GM19372 (cell line): ENCODE results near the gene LENG8.
"Not testable (repeated sequence)": the region's sequence is repeated elsewhere in the genome, so short reads cannot be mapped to it uniquely, and the experiment has no call there.

Source experiments
- ATAC-seq: cut with Tn5 transposase; IDR thresholded peaks from one replicate; pipeline ENCODE4 v1.9.1; 2021; ENCODE audit warnings: mild to moderate bottlenecking, low read depth, moderate library complexity; ENCODE audit not compliant: unreplicated experiment

The LENG8 gene

DNA sequence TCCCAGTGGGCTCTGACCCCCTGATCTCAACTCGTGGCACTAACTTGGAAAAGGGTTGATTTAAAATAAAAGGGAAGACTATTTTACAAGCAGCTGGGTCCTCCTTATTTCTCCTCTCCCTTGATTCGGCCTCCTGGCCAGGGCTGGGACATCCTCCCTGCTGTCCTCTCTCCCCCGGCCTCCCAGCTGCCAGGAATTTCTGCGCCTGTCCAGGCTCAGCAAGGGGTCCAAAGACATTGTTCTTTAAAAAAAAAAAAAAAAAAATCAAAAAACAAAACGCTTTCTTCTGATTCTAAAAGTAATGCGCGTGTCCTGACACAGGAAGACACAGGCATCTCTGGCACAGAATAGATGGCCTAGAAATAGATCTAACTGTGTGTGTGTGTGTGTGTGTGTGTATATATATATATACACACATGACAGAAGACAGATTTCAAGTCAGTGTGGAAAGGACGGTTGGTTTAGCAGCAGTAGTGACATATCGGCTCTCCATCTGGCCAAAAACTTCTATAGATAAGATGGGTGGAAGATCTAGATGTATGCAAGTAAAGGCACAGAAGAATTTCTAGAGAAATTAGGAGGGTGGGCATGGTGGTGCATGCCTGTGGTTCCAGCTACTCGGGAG, 12.3 kb upstream of the LENG8 start:
- ATAC-seq, result no peak

DNA sequence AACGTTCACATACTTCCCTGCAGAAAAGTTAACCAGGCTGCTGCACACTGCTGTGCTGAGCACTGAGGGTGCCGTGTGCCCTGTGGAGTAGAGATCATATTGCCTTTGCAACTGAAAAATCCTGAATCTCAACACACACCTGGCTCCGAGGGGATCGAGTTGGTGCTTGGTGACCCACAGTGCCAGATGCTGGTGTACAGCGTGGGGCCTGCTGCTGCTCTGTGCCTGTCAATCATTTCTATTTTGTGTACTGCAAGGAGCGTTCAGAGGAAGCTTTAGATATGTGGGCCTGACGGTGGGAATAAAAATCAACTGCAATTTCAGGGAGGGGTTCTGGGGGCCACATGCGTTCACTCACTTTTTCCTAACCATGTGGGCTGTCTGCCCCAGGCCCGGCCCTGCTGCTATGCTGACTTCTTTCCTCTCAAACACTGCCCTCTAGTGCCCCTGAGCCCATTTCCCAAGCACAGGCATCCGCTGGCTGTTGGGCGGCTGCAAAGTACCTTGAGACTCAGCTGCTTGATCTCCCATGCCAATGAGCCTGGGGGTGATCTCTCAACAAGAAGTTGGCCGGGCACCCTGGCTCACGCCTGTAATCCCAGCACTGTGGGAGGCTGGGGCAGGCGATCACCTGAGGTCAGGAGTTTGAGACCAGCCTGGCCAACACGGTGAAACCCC, 9.7 kb upstream of the LENG8 start:
- ATAC-seq, result no peak

DNA sequence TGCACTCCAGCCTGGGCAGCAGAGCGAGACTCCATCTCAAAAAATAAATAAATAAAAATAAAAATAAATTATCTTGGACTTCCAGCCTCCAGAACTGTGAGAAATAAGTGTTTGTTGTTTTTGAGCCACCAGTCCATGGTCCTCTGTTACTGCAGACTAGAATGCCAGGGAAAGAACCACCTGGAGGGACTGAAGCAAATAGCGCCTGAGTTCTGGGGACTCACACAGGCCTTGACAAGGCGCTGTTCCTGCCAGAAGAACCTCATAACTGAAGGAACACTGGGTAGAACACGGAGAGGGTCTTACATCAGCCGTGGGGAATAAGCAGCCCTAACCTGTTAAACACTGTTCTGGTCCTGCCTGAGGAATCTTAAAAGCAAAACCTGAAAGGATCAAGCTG, 8.4 kb upstream of the LENG8 start:
- no peak for ATAC-seq

DNA sequence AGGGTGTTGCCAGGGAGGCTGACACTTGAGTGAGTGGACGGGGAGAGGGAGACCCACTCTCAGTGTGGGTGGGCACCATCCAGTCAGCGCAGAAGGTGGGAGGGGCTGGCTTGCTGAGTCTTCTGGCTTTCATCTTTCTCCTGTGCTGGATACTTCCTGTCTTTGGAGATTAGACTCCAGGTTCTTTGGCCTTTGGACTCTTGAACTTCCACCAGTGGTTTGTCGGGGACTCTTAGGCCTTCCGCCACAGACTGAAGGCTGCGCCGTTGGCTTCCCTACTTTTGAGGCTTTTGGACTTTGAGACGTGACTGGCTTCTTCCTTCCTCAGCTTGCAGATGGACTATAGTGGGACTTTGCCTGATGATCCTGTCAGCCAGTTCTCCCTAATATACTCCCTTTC, 4.3 kb upstream of the LENG8 start:
- ATAC-seq, result no peak

DNA sequence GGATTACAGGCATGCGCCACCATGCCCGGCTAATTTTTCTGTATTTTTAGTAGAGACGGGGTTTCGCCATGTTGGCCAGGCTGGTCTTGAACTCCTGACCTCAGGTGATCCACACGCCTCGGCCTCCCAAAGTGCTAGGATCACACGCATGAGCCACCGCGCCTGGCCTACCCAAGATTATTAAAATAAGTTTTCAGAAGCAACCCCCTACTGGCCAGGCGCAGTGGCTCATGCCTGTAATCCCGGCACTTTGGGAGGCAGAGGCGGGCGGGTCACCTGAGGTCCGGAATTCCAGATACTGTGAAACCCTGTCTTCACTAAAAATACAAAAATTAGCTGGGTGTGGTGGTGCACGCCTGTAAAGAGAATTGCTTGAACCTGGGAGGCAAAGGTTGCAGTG, 2.6 kb upstream of the LENG8 start:
- not testable (repeated sequence) for ATAC-seq

DNA sequence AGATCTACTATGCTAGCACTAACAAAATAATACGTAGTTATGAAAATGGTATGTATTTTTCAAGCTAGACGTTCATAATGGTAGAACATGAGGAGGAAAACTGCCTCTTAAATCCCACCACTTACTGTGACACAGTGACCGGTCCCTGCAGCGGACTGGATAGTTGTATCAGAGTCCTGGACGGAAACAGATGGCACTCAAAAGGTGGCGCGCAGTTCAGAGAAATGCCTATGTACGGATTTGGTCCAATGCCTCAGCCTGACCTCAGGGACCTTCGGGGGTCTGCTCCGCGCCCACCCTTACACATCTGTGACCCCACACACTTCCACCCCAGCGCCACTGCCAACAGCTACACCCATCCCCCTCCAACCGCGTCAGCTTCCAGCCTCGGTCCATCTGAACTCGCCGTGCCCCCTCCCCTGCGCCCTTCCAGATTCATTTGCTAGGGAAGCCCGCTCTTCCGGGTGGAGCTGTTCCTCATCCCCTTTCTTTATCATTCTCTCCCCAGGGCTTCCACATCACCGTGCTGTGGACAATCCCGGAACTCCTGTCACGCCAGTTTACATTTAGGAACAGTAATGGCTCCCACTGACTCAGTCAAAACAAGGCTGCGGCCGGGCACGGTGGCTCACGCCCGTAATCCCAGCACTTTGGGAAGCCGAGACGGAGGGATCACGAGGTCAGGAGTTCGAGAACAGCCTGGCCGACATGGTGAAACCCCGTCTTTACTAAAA, 792 bp upstream of the LENG8 start:
- ATAC-seq, result no peak

DNA sequence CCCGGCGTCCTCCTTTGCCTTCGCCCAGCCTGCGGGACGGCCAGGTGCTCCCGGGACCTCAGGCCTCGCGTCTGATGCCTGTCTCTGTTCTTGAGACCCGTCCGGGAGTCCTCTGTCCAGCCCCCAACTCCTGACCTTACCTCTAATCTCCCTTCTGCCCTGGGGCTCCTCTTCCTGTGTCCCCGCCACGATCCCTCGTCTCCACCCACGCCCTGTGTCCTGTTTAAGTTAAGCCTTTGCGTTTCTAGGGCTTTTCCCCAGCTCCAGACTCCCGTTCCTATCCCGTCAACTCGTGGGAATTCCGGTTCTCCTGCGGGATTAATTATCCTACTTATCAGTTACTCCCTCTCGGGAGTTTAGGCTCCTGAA, 686 bp downstream of the LENG8 start:
- no peak for ATAC-seq

DNA sequence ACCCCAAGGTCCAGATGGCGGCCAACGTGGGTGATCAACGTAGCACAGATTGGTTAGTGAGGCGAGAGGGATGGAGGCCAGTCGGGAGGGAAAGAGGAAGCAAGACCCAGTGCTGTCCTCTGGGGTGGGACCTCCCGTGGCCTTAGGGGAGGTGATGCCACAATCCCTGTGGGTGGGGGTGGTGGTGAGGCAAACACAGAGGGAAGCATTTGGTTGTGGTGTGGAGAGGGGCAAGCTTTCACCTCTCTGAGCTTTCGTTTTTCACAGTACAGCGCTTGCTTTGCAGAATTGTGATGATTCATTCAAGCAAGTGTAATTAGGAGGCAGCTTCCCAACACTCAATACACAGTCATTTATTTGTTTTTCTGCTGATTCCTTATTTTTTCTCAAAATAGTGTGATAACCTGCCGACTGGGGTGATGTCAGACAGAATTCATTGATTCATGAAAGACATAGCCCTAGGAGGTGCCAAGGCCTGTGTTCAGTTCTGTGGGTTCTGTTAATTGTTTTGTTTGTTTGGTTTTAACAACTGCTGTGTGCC, 2.4 kb downstream of the LENG8 start:
- no peak for ATAC-seq

DNA sequence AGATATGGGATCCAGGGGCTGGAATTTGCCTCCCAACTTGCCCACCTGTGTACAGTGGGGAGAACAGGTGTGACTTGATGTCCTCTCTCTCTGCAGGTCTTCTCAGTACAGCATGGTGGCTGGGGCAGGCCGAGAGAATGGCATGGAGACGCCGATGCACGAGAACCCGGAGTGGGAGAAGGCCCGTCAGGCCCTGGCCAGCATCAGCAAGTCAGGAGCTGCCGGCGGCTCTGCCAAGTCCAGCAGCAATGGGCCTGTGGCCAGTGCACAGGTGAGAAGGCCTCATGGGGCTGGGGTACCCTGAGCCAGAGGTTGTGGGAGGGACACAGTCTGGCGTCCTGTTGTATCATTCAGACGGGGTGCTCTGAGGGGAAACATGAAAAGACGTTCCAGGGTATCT, 3.0 kb downstream of the LENG8 start:
- no peak for ATAC-seq

DNA sequence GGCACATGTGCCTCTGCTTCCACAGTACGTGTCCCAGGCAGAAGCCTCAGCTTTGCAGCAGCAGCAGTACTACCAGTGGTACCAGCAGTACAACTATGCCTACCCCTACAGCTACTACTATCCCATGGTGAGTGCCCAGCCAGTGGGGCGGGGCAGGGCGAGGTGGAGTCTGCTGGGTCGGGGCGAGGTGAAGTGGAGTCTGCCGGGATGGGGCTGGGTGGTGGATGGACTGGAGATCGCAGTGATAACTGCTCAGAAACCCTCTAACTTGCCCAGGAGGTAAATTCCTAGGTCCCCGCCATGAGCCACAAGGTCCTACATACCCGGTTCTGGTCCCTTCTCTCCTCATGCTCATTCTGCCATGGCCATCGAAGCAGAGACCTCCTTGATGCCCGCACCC, 3.6 kb downstream of the LENG8 start:
- no peak for ATAC-seq

DNA sequence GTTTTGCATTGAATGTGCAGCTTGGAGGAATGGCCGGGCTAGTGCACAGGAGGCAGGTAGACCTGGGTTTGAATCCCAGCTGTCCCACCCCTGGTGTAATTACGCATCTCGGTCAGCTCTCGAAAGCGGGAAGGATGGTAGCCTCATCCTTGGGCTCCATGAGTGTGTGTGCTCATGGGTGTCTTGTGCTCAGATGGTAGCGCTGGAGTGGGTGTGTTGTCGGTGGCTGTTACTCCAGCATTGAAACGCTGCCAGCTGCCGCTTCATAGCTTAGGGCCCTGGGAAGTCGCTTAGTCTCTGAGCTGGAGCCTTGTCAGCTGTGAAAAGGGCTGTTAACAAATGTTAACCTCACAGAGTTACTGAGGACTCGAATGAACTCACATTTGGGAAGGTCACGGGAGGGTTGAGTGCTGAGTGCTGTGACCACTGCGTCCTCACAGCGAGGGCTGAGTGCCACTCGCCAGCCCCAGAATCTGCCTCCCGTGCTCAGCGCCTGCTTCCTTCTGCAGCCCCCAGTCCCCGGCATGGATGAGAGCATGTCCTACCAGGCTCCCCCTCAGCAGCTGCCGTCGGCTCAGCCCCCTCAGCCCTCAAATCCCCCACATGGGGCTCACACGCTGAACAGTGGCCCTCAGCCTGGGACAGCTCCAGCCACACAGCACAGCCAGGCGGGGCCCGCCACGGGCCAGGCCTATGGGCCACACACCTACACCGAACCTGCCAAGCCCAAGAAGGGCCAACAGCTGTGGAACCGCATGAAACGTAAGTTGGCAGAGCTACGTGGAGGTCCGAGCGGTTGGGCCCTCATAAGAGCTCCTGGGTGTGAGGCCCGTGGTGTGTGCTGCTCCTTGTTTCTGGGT, 5.2 kb downstream of the LENG8 start:
- no peak for ATAC-seq

DNA sequence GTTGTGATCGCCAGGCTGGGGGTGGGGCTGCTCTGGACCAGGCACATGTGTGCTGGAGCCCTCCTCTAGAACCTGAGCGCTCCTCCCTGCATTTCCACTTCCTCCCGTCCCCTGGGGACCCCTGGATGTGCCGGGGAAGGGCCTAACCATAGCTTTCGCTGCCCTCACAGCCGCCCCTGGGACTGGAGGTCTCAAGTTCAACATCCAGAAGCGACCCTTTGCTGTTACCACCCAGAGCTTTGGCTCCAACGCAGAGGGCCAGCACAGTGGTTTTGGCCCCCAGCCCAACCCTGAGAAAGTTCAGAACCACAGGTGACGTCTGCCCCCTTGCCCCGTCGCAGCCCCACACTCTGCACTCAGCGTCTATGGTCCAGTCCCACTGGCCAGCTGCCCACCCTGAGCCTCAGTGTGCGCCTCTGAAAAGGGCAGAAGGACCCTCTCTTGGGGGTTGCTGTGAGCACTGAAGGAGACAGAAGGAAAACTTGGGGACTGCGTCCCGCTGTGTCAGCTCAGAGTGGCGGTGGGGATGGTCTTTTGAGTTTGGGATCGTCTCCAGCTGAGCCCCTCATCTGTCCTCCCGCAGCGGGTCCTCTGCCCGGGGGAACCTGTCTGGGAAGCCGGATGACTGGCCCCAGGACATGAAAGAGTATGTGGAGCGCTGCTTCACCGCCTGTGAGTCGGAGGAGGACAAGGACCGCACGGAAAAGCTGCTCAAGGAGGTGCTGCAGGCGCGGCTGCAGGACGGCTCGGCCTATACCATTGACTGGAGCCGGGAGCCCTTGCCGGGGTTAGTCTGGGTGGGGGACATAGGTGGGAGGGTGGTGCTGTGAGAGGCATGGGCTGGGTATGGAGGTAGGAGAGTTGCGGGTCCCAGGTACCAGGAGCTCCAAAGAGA, 6.0 kb downstream of the LENG8 start:
- no peak for ATAC-seq

DNA sequence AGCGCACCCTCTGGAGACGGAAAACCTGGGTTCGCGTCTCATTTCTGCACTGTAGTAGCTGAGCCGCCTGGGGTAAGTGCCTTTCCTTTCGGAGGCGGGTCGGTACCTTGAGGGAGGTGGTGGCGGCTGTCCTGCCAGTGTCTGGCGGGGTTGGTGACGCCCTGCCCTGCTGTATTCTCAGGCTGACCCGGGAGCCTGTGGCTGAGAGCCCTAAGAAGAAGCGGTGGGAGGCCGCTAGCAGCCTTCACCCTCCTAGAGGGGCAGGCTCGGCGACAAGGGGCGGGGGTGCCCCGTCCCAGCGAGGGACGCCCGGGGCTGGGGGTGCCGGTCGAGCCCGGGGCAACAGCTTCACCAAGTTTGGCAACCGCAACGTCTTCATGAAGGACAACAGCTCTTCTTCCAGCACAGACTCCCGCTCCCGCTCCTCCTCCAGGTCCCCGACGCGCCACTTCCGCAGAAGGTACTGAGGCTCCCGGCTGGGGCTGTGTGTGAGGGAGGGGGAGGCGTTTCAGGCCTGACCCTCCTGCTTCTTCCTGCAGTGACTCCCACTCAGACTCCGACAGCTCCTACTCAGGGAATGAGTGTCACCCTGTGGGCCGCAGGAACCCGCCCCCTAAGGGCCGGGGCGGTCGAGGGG, 6.9 kb downstream of the LENG8 start:
- ATAC-seq, result no peak

DNA sequence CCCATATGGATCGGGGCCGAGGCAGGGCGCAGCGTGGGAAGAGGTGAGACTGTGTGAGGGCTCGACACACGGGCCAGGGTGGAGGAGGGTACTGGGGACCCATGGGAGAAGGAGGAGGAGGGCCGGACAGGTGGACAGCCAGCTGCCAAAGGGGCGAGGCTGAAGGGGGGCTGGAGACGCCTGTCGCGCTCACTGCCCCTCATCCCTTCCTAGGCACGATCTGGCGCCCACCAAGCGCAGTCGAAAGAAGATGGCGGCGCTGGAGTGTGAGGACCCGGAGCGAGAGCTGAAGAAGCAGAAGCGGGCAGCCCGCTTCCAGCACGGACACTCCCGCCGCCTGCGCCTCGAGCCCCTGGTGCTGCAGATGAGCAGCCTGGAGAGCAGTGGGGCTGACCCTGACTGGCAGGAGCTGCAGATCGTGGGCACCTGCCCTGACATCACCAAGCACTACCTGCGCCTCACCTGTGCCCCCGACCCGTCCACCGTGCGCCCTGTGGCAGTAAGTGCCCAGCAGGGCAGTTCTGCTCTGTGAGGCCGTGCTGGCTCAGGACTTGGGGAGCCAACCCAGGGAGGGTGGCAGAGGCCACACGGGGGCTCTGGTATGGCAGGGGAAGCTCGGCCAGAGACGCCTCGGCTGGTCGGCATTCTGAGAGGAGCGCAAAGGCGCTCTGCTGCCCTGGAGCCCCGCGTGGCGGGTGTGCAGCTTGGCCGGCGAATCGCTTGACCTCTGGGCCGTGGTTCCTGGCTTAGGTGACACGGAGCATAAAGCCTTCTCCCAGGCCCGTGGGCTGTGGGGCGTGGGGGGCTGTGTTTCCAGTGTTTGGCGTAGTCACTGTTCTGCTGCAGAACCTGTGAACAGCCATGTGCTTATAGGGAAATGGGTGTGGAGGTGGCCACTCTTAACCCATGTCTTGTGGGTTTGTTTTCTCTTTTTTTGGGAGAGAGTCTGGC, 7.7 kb downstream of the LENG8 start:
- ATAC-seq, result no peak

DNA sequence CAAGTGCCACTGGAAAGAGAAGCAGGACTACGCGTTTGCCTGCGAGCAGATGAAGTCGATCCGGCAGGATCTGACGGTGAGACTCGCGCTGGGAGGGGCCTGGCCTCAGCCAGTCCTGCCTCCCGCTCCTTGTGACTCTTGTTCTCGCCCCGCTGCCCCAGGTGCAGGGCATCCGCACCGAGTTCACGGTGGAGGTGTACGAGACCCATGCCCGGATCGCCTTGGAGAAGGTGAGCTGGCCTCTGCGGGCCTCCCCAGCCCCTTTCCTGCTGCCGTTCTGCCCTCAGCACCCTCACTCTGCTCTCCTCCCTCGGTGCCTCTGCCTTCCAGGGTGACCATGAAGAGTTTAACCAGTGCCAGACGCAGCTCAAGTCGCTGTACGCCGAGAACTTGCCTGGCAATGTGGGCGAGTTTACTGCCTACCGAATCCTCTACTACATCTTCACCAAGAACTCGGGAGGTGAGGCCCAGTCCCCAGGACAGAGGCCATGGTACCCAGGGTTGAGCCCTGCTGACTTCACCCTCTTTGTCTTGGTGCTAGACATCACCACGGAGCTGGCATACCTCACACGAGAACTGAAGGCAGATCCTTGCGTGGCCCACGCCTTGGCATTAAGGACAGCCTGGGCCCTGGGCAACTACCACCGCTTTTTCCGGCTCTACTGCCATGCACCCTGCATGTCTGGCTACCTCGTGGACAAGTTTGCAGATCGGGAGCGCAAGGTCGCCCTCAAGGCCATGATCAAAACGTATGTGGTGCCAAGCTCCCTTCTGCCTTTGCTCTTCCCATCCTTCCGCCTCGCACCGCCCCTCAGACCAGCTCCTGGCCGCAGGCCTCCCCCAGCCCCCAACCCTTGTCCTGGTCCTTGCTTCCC, 9.0 kb downstream of the LENG8 start:
- ATAC-seq, result no peak

DNA sequence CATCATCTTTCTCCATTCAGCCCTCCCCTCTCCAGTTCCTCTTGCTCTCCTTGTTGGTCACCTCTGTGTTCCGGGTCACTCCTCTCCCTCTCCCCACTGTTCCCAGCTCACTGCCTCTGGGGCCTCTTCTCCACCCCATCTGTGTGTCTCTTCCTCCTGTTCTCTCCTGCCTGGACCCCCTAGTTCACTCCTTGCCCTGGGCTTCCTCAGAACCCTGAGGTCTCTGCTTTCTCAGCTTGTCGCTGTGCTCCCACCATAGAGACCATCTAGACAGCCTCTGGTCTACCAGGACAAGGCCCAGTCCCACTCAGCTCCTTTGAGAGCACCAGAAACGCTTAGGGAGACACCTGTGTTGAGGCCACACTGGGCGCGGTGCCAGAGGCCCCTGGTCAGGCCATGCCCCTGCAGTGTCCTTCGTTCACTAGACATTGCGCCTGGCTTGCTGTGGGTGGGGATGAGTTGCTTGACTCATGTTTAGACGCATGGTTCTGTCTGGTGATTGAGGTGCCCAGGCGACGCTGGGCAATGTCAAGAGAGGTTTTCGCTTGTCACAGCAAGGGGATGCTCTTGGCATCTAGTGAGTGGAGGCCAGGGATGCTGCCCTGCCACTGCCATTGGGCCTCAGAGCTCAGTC, 9.8 kb downstream of the LENG8 start:
- ATAC-seq, result no peak
